ENCODE measurements around the gene PKP1. TPM values are rescaled to one million over a fixed set of nuclear protein-coding genes. Genes with fewer than 3 reads are reported as not detected.

Gene PKP1
- total RNA-seq, 6 experiments from 2014 or later = not detected

GRCh38 chr1:201298396-201299381 is 15.4 kb downstream of the PKP1 start:
- no peak overlapping the region for H3K4me3 ChIP-seq
- no peak overlapping the region for H3K27ac ChIP-seq
- 57% methylated on average over 3 of the region's 7 CpGs for WGBS (ENCODE audit: insufficient coverage, low coverage, low lambda C conversion rate, missing lambda C conversion rate)
- H3K27me3 ChIP-seq = no peaks in the 10 kb centered on the region
- DNase-seq (no peak), ATAC-seq (no peak)
- intact Hi-C loops (cut with DNase I) = no loop called here
- TF ChIP-seq CTCF (IDR thresholded peaks at IDR 0.05) (no peak), POLR2A (IDR thresholded peaks at IDR 0.05) (no peak)
- no peaks in the 10 kb centered on the region for H3K9me3 ChIP-seq
- H3K36me3 ChIP-seq = no peaks in the 10 kb centered on the region
- H3K4me1 ChIP-seq = no peaks in the 10 kb centered on the region

- H3K4me3 ChIP-seq = no peak overlapping the region
- no peaks in the 10 kb centered on the region for H3K9me3 ChIP-seq
- H3K27me3 ChIP-seq = no peaks in the 10 kb centered on the region
- intact Hi-C loops (cut with DNase I) = no loop called here
- TF ChIP-seq POLR2A (IDR thresholded peaks at IDR 0.05) (no peak), CTCF (IDR thresholded peaks at IDR 0.05) (no peak)
- no peaks in the 10 kb centered on the region for H3K36me3 ChIP-seq
- 93% methylated on average over 6 of the region's 6 CpGs for WGBS (ENCODE audit: insufficient coverage, low coverage, low lambda C conversion rate, missing lambda C conversion rate)
- DNase-seq (no peak), ATAC-seq (peak in 1 of 4 donors; percentile 53)
- H3K4me1 ChIP-seq = no peaks in the 10 kb centered on the region
- no peak overlapping the region for H3K27ac ChIP-seq
Observed at GRCh38 chr1:201299968-201300367, 16.7 kb downstream of the PKP1 start.

- no peaks in the 10 kb centered on the region for H3K27me3 ChIP-seq
- H3K27ac ChIP-seq = no peak overlapping the region
- no peaks in the 10 kb centered on the region for H3K36me3 ChIP-seq
- no CpG with 5 or more reads among the region's 4 CpGs for WGBS (ENCODE audit: insufficient coverage, low coverage, low lambda C conversion rate, missing lambda C conversion rate)
- intact Hi-C loops (cut with DNase I) = no loop called here
- H3K9me3 ChIP-seq = no peaks in the 10 kb centered on the region
- ATAC-seq = no peak
- no peak for TF ChIP-seq POLR2A (IDR thresholded peaks at IDR 0.05)
- TF ChIP-seq CTCF (IDR thresholded peaks at IDR 0.05) = no peak
- no peak overlapping the region for H3K4me3 ChIP-seq
- no peaks in the 10 kb centered on the region for H3K4me1 ChIP-seq
- no peak for DNase-seq
Observed at GRCh38 chr1:201300641-201301040, 17.3 kb downstream of the PKP1 start.

GRCh38 chr1:201302163-201303152 is 19.2 kb downstream of the PKP1 start:
- Histone ChIP-seq H3K4me3 (no peak overlapping the region), H3K27me3 (no peaks in the 10 kb centered on the region), H3K9me3 (no peaks in the 10 kb centered on the region), H3K4me1 (no peaks in the 10 kb centered on the region), H3K27ac (no peak overlapping the region), H3K36me3 (no peaks in the 10 kb centered on the region)
- intact Hi-C loops (cut with DNase I) = no loop called here
- no peak for ATAC-seq
- 62% methylated on average over 4 of the region's 20 CpGs for WGBS (ENCODE audit: insufficient coverage, low coverage, low lambda C conversion rate, missing lambda C conversion rate)
- TF ChIP-seq POLR2A (IDR thresholded peaks at IDR 0.05) = no peak
- TF ChIP-seq CTCF (IDR thresholded peaks at IDR 0.05) = no peak
- no peak for DNase-seq
